ENCODE data around the gene GJA1.

Gene GJA1

DNA sequence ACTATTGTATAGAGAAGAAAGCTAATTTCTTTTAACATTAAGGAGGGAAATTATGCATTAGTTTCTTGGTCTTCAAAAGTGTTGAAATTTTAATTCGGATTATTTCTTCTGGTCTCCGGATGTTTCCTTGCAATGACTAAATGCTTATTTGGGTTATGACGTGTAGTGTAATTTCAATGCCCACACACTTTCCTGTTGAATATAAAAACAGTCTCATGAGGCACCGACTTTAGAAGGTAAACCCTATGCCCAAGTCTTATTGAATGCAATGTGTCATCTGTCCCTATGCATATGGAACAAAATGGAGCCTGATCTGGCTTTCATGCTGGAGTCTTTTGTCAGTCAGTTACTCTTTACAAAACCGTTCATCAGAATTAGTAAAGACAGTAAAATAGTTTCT, 17.7 kb downstream of the GJA1 start:
- H2BK15ac ChIP-seq (replicated peaks; ENCODE audit: low read depth), result no peak overlapping the region
- no peak overlapping the region for H3K27ac ChIP-seq (ENCODE audit: low read depth, low read length)
- no CpG with 5 or more reads among the region's 5 CpGs for WGBS (ENCODE audit: extremely low coverage, insufficient coverage, low lambda C conversion rate)
- no peak overlapping the region for H3K9ac ChIP-seq (ENCODE audit: low read length)
- no peaks in the 10 kb centered on the region for H3K79me2 ChIP-seq (ENCODE audit: control insufficient read depth, insufficient read depth, low read length)
- H3K4me3 ChIP-seq (ENCODE audit: low read length), result no peak overlapping the region
- H3K79me1 ChIP-seq (ENCODE audit: low read length), result no peaks in the 10 kb centered on the region
- no peaks in the 10 kb centered on the region for H3K4me1 ChIP-seq (ENCODE audit: control insufficient read depth, low read depth, low read length)
- no peak overlapping the region for H2BK5ac ChIP-seq (ENCODE audit: low read length)
- H2AK5ac ChIP-seq (ENCODE audit: low read length), result no peak overlapping the region
- no peaks in the 10 kb centered on the region for H3K27me3 ChIP-seq (ENCODE audit: insufficient read depth, low read length, poor library complexity)
- DNase-seq, result no peak
- no peak overlapping the region for H3K18ac ChIP-seq (ENCODE audit: low read length)
- no peak overlapping the region for H3K56ac ChIP-seq (ENCODE audit: low read length)
- H3K23ac ChIP-seq (ENCODE audit: low read length), result no peak overlapping the region
- H3K4me2 ChIP-seq (ENCODE audit: low read length), result no peak overlapping the region
- no peak overlapping the region for H4K5ac ChIP-seq (ENCODE audit: low read length)
- H4K8ac ChIP-seq (ENCODE audit: low read depth, low read length), result no peak overlapping the region
- H2BK120ac ChIP-seq (ENCODE audit: low read depth, low read length), result no peak overlapping the region
- no peak overlapping the region for H3K4ac ChIP-seq (ENCODE audit: low read depth, low read length)
- H3K36me3 ChIP-seq (ENCODE audit: control insufficient read depth, insufficient read depth, low read length), result no peaks in the 10 kb centered on the region

DNA sequence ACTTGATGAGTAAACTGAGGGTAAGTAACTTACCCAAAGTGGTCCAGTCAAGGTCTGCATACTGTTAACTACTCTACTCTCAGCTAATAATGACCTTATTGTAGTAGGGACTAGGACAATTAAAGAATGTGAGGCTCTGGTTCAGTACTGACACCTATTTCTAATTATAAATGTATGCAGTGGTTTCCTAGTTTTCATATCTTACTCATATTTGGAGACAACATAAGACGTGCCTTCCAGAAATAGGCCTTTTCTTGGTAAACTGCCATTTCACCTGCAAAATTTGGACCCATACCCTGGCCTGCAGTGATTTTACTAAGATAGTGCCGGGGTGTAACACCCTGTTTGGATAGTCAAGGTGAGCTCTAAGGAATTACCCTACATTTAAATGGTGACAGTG, 24.7 kb downstream of the GJA1 start:
- no peaks in the 10 kb centered on the region for H3K36me3 ChIP-seq (ENCODE audit: control insufficient read depth, insufficient read depth, low read length)
- WGBS (ENCODE audit: extremely low coverage, insufficient coverage, low lambda C conversion rate), result no CpG with 5 or more reads among the region's 2 CpGs
- H2AK5ac ChIP-seq (ENCODE audit: low read length), result no peak overlapping the region
- no peaks in the 10 kb centered on the region for H3K4me1 ChIP-seq (ENCODE audit: control insufficient read depth, low read depth, low read length)
- no peak overlapping the region for H3K4me2 ChIP-seq (ENCODE audit: low read length)
- H3K9ac ChIP-seq (ENCODE audit: low read length), result no peak overlapping the region
- H2BK15ac ChIP-seq (replicated peaks; ENCODE audit: low read depth), result no peak overlapping the region
- H3K56ac ChIP-seq (ENCODE audit: low read length), result no peak overlapping the region
- H3K4ac ChIP-seq (ENCODE audit: low read depth, low read length), result no peak overlapping the region
- no peak for DNase-seq
- H2BK120ac ChIP-seq (ENCODE audit: low read depth, low read length), result no peak overlapping the region
- H3K27me3 ChIP-seq (ENCODE audit: insufficient read depth, low read length, poor library complexity), result no peaks in the 10 kb centered on the region
- H3K23ac ChIP-seq (ENCODE audit: low read length), result no peak overlapping the region
- no peak overlapping the region for H3K18ac ChIP-seq (ENCODE audit: low read length)
- H4K8ac ChIP-seq (ENCODE audit: low read depth, low read length), result no peak overlapping the region
- no peaks in the 10 kb centered on the region for H3K79me1 ChIP-seq (ENCODE audit: low read length)
- H4K5ac ChIP-seq (ENCODE audit: low read length), result no peak overlapping the region
- H3K79me2 ChIP-seq (ENCODE audit: control insufficient read depth, insufficient read depth, low read length), result no peaks in the 10 kb centered on the region
- no peak overlapping the region for H2BK5ac ChIP-seq (ENCODE audit: low read length)
- no peak overlapping the region for H3K4me3 ChIP-seq (ENCODE audit: low read length)
- H3K27ac ChIP-seq (ENCODE audit: low read depth, low read length), result no peak overlapping the region

DNA sequence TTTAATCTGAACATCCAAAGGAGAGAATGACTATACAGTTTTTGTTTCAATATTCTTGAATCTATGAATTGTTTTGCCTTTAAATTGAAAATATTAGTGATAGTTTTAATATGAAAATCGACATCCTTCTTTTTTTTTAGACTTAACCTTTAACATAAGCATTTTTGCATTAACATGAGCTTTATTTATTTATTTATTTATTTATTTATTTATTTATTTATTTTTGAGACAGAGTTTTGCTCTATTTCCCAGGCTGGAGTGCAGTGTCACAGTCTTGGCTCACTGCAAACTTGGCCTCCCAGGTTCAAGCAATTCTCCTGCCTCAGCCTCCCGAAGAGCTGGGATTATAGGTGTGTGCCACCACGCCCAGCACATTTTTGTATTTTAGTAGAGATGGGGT, 27.6 kb downstream of the GJA1 start:
- no CpG with 5 or more reads among the region's 3 CpGs for WGBS (ENCODE audit: extremely low coverage, insufficient coverage, low lambda C conversion rate)
- DNase-seq, result no peak
- H2BK5ac ChIP-seq (ENCODE audit: low read length), result no peak overlapping the region

DNA sequence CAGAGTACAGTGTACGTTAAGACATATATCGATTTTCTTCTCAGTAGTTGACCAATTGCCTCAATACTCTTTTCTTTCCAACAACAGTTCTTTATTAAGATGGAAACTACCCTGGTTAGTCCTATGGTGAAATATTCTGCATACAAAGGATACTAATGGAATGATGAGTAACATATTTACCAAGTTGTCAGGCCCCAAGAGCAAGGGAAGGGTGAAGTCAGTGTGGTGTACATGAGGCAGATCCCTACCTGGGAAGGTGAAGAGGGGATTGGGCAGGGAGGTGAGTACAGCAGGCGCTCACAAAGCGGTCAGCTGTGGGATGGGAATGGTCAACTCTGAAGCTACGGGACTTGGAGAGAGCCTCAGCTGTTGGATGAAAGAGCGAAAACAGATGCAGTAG, 29.7 kb downstream of the GJA1 start:
- Histone ChIP-seq H3K27me3 (ENCODE audit: insufficient read depth, low read length, poor library complexity) (no peaks in the 10 kb centered on the region), H4K5ac (ENCODE audit: low read length) (no peak overlapping the region), H3K27ac (ENCODE audit: low read depth, low read length) (no peak overlapping the region), H3K79me1 (ENCODE audit: low read length) (no peaks in the 10 kb centered on the region), H4K8ac (ENCODE audit: low read depth, low read length) (no peak overlapping the region), H2BK15ac (replicated peaks; ENCODE audit: low read depth) (no peak overlapping the region), H3K4me2 (ENCODE audit: low read length) (no peak overlapping the region), H3K4ac (ENCODE audit: low read depth, low read length) (no peak overlapping the region), H3K18ac (ENCODE audit: low read length) (no peak overlapping the region), H3K36me3 (ENCODE audit: control insufficient read depth, insufficient read depth, low read length) (no peaks in the 10 kb centered on the region), H3K79me2 (ENCODE audit: control insufficient read depth, insufficient read depth, low read length) (no peaks in the 10 kb centered on the region), H3K9ac (ENCODE audit: low read length) (no peak overlapping the region), H2BK5ac (ENCODE audit: low read length) (no peak overlapping the region), H3K56ac (ENCODE audit: low read length) (no peak overlapping the region), H2AK5ac (ENCODE audit: low read length) (no peak overlapping the region), H2BK120ac (ENCODE audit: low read depth, low read length) (no peak overlapping the region), H3K4me3 (ENCODE audit: low read length) (no peak overlapping the region), H3K4me1 (ENCODE audit: control insufficient read depth, low read depth, low read length) (no peaks in the 10 kb centered on the region), H3K23ac (ENCODE audit: low read length) (no peak overlapping the region)
- no CpG with 5 or more reads among the region's 6 CpGs for WGBS (ENCODE audit: extremely low coverage, insufficient coverage, low lambda C conversion rate)
- DNase-seq, result no peak

More for the DNA sequence above, 27.6 kb downstream of the GJA1 start:
- Histone ChIP-seq H2BK15ac (replicated peaks; ENCODE audit: low read depth) (no peak overlapping the region), H3K4me2 (ENCODE audit: low read length) (no peak overlapping the region), H2BK120ac (ENCODE audit: low read depth, low read length) (no peak overlapping the region), H3K27ac (ENCODE audit: low read depth, low read length) (no peak overlapping the region), H3K27me3 (ENCODE audit: insufficient read depth, low read length, poor library complexity) (no peaks in the 10 kb centered on the region), H3K4ac (ENCODE audit: low read depth, low read length) (no peak overlapping the region), H3K4me1 (ENCODE audit: control insufficient read depth, low read depth, low read length) (no peaks in the 10 kb centered on the region), H3K79me1 (ENCODE audit: low read length) (no peaks in the 10 kb centered on the region), H3K9ac (ENCODE audit: low read length) (no peak overlapping the region), H3K18ac (ENCODE audit: low read length) (no peak overlapping the region), H2AK5ac (ENCODE audit: low read length) (no peak overlapping the region), H3K23ac (ENCODE audit: low read length) (no peak overlapping the region), H3K4me3 (ENCODE audit: low read length) (no peak overlapping the region), H3K36me3 (ENCODE audit: control insufficient read depth, insufficient read depth, low read length) (no peaks in the 10 kb centered on the region), H3K56ac (ENCODE audit: low read length) (no peak overlapping the region), H4K5ac (ENCODE audit: low read length) (no peak overlapping the region), H4K8ac (ENCODE audit: low read depth, low read length) (no peak overlapping the region), H3K79me2 (ENCODE audit: control insufficient read depth, insufficient read depth, low read length) (no peaks in the 10 kb centered on the region)

DNA sequence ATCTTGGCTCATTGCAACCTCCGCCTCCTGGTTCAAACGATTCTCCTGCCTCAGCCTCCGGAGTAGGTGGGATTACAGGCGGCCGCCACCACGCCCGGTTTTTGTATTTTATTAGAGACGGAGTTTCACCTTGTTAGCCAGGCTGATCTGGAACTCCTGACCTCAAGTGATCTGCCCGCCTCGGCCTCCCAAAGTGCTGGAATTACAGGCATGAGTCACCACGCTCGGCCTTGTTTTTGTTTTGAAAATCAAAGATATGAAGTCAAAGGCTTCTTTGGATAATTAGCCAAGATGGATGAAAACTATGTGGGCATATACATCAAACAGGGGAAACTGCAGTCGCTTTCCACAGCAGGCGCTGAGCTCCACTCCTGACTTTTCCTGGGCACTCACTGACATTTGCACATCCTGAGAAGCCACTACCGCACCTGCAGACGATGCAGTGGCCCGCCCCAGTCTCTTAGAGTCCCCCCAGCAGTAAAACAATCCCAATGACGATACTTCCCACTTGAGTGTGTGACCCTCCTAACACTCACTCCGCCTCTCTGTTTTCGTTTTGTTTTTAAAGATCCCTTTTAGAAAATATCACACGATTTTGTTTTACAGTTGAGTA, 44.1 kb downstream of the GJA1 start:
- no peak overlapping the region for H2BK15ac ChIP-seq (replicated peaks; ENCODE audit: low read depth)
- H4K5ac ChIP-seq (ENCODE audit: low read length), result no peak overlapping the region
- H3K27ac ChIP-seq (ENCODE audit: low read depth, low read length), result no peak overlapping the region
- no peak overlapping the region for H3K18ac ChIP-seq (ENCODE audit: low read length)
- H3K4me1 ChIP-seq (ENCODE audit: control insufficient read depth, low read depth, low read length), result no peaks in the 10 kb centered on the region
- H3K36me3 ChIP-seq (ENCODE audit: control insufficient read depth, insufficient read depth, low read length), result no peaks in the 10 kb centered on the region
- H3K23ac ChIP-seq (ENCODE audit: low read length), result no peak overlapping the region
- H3K79me1 ChIP-seq (ENCODE audit: low read length), result no peaks in the 10 kb centered on the region
- no peak overlapping the region for H3K4me2 ChIP-seq (ENCODE audit: low read length)
- H3K9ac ChIP-seq (ENCODE audit: low read length), result no peak overlapping the region
- no peak overlapping the region for H3K4me3 ChIP-seq (ENCODE audit: low read length)
- H3K79me2 ChIP-seq (ENCODE audit: control insufficient read depth, insufficient read depth, low read length), result no peaks in the 10 kb centered on the region
- WGBS (ENCODE audit: extremely low coverage, insufficient coverage, low lambda C conversion rate), result 100% methylated on average over 1 of the region's 21 CpGs
- H4K8ac ChIP-seq (ENCODE audit: low read depth, low read length), result no peak overlapping the region
- DNase-seq, result no peak
- H3K4ac ChIP-seq (ENCODE audit: low read depth, low read length), result no peak overlapping the region
- H2BK120ac ChIP-seq (ENCODE audit: low read depth, low read length), result no peak overlapping the region
- H3K56ac ChIP-seq (ENCODE audit: low read length), result no peak overlapping the region
- H2BK5ac ChIP-seq (ENCODE audit: low read length), result no peak overlapping the region
- H3K27me3 ChIP-seq (ENCODE audit: insufficient read depth, low read length, poor library complexity), result no peaks in the 10 kb centered on the region
- no peak overlapping the region for H2AK5ac ChIP-seq (ENCODE audit: low read length)

DNA sequence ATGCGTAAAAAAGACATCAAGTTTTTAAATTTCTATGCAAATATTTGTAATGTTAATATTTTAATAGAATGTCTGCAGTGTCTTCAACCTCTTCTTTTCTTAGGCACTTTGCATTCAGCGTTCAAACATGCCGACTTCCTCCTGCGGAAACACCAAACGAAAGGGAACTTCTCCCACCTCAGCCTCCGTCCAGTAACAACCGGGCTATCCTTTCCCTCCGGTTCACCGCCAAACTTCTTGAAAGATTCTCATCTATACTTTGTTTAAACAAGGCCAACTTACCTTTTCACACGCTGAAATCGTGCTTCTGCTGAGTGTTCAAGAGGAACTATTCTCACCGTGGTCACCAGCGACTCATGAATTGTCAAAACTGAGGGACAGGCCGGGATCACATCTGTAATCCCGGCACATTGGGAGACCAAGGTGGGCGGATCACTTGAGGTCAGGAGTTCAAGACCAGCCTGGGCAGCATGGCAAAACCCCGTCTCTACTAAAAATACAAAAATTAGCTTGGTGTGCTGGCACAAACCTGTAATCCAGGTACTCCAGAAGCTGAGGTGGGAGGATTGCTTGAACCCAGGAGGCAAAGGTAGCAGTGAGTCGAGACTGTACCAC, 44.8 kb downstream of the GJA1 start:
- Histone ChIP-seq H4K5ac (ENCODE audit: low read length) (no peak overlapping the region), H3K79me2 (ENCODE audit: control insufficient read depth, insufficient read depth, low read length) (no peaks in the 10 kb centered on the region), H2BK120ac (ENCODE audit: low read depth, low read length) (no peak overlapping the region), H3K9ac (ENCODE audit: low read length) (no peak overlapping the region), H3K36me3 (ENCODE audit: control insufficient read depth, insufficient read depth, low read length) (no peaks in the 10 kb centered on the region), H3K4me1 (ENCODE audit: control insufficient read depth, low read depth, low read length) (peaks cover under 1% of the 10 kb centered on the region), H3K4me3 (ENCODE audit: low read length) (no peak overlapping the region), H3K4ac (ENCODE audit: low read depth, low read length) (no peak overlapping the region), H3K27me3 (ENCODE audit: insufficient read depth, low read length, poor library complexity) (no peaks in the 10 kb centered on the region), H3K18ac (ENCODE audit: low read length) (no peak overlapping the region), H3K23ac (ENCODE audit: low read length) (no peak overlapping the region), H2AK5ac (ENCODE audit: low read length) (no peak overlapping the region), H4K8ac (ENCODE audit: low read depth, low read length) (no peak overlapping the region), H3K27ac (ENCODE audit: low read depth, low read length) (no peak overlapping the region), H3K56ac (ENCODE audit: low read length) (no peak overlapping the region), H2BK5ac (ENCODE audit: low read length) (no peak overlapping the region), H3K79me1 (ENCODE audit: low read length) (no peaks in the 10 kb centered on the region), H2BK15ac (replicated peaks; ENCODE audit: low read depth) (no peak overlapping the region), H3K4me2 (ENCODE audit: low read length) (no peak overlapping the region)
- DNase-seq, result no peak
- 100% methylated on average over 1 of the region's 18 CpGs for whole genome bisulfite sequencing (ENCODE audit: extremely low coverage, insufficient coverage, low lambda C conversion rate)
